Measurements from ENCODE around the gene NBPF26.
"Not testable (repeated sequence)": the region's sequence is repeated elsewhere in the genome, so short reads cannot be mapped to it uniquely, and the experiment has no call there.

Gene NBPF26

DNA sequence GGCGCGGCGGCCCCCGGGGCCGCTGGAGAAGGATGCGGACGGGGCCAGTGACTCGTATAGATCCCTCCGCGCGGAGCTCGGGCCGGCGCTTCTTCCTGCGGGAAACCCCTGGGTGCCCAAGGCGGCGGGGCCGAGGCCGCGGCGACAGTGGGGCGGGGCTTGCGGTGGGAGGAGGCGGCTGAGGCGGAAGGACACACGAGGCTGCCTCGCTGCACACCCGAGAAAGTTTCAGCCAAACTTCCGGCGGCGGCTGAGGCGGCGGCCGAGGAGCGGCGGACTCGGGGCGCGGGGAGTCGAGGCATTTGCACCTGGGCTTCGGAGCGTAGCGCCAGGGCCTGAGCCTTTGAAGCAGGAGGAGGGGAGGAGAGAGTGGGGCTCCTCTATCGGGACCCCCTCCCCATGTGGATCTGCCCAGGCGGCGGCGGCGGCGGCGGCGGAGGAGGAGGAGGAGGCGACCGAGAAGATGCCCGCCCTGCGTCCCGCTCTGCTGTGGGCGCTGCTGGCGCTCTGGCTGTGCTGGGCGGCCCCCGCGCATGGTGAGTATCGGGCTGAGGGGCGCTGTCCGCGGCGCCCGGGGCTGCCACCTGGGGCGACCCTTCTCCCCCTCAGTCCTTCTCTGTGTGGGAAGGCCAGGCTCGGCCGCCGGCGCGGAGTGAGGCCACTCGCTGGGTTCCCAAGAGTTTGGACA is at the start of gene NBPF26:
NBPF26 (plus strand) TSS at position 231 of the 688 bp plus-strand sequence.
- not testable (repeated sequence) for DNase-seq

DNA sequence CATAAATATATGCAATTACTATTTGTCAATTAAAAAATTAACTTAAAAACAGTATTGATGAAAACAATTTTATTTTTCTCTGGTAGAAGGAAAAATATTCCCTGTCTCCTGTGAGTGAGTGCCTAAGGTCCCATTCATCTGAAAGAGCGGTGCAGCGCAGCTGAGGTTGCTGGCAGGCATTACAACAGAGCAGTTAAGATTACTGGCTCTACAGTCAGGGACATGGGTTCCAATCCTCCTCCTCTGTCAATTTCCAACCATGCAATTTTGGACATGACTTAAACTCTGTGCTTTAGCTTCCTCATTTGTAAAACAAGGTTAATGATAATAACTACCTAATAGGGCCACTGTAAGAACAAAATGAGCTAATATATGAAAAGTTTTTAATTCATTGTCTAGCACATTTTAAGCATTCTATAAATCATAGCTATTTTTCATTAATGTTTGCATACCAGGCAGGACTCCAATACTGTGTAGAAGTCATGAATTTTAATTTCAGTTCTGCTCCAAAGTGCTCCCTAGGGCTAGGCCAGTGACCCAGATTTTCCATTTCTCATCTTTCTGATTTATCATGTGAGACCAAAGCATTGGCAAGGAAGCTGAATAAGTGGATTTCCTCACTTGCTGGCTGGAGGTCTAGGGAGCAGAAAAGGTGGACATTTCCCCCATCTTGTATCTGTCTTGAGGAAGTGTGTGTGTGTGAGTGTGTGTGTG is 43.5 kb upstream of the NBPF26 start:
- DNase-seq, result not testable (repeated sequence)

DNA sequence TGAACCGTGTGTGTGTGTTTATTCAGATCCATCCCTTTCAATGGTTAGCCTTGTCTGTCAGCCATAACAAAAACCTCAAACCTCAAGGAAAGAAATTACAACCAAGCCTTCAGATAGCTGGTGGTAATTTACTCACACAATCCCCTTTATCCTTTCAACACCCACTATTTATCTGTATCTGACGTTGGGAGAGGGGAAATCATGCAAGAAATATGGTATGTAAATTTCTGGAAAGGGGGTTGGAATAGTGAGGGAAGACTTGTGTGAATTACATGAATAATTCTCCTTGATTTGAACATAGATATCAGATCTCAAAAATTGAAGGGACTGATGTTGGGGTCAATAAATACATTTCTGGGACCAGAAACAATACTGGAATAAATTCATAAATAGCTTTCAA is 42.8 kb upstream of the NBPF26 start:
- not testable (repeated sequence) for DNase-seq

DNA sequence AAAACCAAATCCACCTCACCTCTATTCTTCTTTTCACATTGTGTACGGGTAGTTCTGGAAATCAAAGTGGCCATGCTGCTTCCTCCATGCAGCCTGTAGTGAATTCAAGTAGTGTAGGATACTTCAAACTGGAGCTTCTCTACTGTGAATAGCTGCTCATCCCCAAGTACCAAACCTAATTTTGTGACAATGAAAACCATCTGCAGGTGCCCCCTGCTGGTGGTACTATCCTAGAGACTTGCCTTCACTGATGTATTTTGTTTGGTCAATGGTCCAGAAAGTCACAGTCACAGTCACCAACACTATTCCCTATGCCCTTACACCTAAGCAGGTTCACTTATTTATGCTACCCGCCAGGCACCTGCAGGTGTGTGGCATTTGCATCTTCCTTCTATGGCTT is 39.3 kb upstream of the NBPF26 start:
- DNase-seq, result not testable (repeated sequence)

DNA sequence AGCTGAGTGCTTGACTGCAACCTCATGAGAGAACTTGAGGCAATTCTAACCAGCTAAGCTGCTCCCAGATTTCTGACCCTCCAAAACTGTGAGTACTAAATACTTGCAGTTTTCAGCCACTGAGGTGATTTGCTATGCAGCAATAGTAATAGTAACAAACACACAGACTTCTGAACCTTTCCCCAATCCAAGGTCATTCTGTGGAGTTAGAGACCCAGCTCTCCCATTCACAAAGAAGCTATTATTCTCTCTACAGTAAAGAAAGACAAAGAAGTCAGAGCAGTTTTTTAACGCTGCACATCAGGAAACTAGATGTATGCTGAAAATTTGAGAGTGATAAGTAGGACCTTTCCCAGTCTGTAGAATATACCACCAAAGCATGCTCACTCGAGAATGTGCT is 38.1 kb upstream of the NBPF26 start:
- not testable (repeated sequence) for DNase-seq

DNA sequence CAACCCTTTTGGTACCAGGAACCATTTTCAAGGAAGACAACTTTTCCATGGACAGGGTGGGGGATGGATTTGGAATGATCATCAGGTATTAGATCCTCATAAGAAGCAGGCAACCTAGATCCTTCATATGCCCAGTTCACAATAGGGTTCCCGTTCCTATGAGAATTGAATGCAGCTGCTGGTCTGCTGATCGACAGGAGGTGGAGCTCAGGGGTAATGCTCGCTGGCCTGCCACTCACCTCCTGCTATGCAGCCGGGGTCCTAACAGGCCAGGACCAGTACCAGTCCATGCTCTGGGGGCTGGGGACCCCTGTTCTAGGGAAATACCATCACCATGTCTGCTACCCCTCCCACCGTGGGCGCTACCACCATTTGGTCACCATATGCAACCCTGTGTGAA is 36.5 kb upstream of the NBPF26 start:
- not testable (repeated sequence) for DNase-seq

DNA sequence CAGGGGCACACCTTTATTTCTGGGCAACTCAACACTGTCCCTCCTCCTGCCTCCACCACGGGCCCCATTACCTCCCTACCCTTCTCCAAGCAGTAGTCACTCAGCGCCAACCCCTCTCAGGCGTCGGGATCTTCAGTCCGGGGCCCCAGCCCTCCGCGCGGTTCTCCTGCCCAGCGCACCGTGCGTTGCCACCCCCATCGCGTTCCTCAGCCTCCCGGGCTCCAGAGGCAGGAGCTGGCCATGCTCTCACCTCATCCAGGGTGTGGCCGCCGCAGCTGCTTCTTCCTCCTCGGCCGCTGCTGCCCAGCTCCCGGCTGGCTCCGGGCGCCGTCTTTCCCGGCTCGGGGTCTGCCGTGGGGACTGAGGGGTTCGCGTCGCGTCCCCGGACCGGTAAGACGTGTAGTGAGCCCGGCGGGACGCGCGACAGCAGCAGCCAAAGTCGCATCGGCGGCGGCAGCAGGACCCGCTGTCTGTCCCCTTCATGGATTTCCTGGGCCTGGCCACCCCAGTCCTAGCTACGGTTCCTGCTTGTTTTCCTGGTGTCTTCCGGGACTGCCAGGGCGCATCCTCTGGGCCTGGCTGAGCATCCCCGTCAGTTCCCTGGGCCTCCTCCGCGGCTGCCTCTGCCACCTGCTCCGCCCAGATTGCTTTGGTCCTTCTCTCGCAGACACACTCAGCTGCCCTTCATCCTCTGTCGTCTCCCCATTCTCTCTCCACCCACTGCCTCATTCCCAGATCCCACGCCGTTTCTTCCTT is 22.8 kb upstream of the NBPF26 start:
- DNase-seq, result not testable (repeated sequence)

DNA sequence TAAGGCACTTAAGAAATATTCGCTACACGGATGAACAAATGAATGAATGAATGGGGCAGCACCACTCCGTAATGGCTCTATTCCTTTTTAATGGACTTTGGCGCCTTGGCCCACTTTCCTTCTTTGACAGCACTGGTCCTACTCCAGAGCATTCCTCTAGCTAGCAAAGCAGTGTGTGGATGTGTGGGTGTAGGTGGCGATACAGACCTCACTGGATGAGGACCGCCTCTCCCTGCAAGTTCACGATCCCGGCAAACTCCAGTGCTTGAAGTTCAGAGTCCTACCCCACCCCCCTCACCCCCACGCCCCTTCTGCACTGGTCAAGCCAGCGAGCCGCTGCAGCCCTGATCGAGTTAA is 409 bp upstream of the NBPF26 start:
- DNase-seq, result not testable (repeated sequence)

DNA sequence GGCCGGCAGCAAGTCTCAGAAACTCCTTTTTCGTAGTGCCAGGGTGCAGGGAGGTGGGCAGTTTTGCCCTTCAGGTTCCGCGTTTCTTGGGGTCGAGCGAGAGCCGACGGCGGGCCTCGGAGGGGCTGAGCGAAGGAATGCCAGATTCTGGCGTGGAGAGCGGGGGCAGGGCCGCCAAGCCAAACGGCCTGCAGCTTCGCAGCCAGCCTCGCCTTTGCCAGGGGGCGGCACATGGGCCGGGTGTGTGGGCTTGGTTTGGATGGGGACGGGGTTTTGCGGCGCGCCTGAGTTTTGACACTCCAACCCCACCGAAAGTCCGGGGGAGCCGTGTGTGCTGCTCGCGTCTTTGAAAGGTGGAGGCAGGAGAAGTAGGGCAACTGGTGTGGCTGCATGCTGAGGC is 762 bp downstream of the NBPF26 start:
- DNase-seq, result not testable (repeated sequence)

DNA sequence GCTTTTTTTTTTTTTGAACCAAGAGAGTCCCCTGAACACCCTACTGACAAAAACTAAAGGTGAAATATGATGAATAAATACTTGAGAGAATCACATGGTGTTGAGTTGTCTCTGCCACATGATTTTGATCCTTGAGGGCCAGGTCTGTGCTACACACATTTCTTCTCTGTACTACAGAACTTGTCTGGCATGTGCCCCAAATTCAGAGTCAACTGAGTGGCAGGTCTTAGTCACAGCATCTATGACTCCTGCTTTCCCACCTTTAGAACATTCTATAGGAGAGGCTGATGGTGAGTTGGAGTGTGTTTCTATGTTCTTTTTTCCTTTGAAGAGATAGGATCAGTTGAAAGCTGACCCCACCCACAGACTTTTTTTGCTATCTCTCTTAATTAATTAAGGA is 5.1 kb downstream of the NBPF26 start:
- DNase-seq, result not testable (repeated sequence)

DNA sequence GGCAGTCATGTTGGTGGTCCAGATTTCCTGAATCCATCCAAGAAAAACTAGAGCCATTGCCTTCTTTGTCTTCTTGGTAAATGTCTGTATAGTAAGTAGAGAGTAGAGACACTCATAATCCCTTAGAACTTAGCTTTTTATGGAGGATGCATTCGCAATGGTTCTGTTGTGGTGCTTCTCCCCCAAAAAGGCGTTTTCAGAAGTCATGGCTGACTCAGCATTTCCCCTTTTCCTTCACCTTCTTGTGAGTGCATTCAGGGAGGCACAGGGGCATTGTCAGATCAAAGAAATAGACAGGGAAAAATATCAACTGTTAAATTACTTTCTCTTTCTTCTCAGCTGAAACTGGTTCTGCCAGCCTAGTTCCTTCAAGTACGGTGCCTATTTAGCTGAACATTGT is 45.3 kb downstream of the NBPF26 start:
- DNase-seq, result not testable (repeated sequence)

DNA sequence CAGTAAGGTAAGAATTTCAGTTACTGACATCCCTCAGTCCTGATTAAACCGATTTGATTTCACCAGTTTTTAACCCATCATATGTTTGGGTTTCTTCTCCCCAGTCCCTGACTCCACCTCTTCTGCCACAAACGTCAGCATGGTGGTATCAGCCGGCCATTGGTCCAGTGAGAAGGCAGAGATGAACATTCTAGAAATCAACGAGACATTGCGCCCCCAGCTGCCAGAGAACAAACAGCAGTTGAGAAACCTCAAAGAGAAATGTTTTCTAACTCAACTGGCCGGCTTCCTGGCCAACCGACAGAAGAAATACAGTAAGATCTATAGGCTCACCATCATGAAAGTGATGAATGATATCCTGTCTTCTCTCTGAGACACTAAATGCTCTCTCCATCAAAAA is 81.7 kb downstream of the NBPF26 start:
- DNase-seq, result not testable (repeated sequence)

DNA sequence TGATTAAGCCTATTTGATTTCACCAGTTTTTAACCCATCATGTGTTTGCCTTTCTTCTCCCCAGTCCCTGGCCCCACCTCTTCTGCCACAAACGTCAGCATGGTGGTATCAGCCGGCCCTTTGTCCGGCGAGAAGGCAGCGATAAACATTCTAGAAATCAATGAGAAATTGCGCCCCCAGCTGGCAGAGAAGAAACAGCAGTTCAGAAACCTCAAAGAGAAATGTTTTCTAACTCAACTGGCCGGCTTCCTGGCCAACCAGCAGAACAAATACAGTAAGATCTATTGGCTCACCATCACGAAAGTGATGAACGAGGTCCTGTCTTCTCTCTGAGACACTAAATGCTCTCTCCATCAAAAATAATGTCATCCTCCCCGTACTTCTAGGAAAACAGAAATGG is 88.1 kb downstream of the NBPF26 start:
- DNase-seq, result not testable (repeated sequence)

DNA sequence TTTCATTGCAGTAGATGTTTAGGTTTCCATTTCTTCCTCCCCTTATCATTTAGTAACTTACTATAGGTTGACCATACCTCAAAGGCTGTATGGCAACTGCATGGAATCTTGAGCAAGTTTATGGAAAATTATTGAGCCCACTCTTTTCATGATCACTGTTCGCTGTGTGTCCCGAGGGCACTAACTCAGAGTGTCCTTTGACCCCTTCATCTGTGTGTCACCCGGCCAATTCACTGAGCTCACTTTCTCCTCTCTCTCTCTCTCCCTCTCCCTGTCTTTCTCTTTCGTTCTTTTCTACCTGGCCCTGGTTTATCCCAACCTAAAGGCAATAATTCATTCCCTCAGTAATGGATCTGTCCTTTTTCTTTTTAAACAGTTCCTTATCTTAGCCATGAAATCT is 101.3 kb downstream of the NBPF26 start:
- DNase-seq, result not testable (repeated sequence)

DNA sequence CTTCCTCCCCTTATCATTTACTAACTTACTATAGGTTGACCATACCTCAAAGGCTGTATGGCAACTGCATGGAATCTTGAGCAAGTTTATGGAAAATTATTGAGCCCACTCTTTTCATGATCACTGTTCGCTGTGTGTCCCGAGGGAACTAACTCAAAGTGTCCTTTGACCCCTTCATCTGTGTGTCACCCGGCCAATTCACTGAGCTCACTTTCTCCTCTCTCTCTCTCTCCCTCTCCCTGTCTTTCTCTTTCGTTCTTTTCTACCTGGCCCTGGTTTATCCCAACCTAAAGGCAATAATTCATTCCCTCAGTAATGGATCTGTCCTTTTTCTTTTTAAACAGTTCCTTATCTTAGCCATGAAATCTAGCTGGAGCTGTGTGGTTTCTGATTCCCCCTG is 102.9 kb downstream of the NBPF26 start:
- DNase-seq, result not testable (repeated sequence)

DNA sequence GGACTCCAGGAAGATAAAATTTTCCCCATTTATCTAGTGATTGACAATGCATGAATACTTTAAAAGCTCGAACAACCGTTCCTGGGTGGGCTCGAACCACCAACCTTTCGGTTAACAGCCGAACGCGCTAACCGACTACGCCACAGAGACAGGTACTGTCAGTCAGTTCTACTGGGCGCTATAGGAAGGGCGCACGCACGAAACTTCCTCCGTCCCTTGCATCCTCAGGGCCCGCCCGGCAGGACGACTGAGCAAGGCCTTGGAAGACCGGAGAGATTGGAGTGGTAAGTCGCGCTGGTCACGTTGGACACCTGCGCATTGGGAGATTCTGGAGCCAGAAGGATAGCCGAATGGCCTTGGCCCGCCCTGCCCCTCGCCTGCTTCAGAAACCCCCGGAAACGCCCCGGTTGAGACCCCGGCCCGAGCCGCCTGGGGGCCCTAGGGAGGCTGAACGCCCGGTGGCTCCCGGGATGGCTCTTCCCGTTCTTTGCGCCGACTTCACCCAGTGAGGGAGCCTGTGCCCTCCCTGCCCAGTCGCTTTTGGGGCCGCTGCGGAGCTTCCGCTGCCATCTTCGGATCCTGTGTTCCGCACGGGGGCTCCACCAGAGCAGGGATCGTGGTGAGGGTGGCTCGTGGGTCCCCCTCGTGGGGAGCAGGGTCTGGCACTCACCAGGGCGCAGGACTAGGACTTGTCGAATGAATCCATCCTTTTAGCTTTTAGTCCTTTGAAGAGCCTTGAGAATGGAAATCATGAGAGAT is 120.6 kb downstream of the NBPF26 start:
- not testable (repeated sequence) for DNase-seq

DNA sequence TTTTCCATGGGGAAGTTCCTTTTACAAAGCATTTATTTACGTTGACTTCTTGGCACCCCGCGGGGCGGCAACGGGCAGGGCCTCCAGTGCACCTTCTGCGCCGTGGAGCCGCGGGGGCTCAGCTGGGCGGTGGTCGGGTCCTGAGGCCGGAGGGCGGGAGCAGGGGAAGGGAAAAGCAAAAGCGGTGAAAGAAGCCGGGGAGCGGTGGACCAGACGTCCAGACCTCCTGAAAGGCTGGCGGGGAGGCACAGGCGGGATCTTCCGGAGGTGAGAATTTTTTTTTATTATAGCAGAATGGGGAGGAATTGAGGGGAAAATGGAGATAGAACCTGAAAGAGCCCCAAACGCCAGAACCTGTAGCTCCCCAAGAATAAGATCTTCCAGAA is 121.2 kb downstream of the NBPF26 start:
- not testable (repeated sequence) for DNase-seq

DNA sequence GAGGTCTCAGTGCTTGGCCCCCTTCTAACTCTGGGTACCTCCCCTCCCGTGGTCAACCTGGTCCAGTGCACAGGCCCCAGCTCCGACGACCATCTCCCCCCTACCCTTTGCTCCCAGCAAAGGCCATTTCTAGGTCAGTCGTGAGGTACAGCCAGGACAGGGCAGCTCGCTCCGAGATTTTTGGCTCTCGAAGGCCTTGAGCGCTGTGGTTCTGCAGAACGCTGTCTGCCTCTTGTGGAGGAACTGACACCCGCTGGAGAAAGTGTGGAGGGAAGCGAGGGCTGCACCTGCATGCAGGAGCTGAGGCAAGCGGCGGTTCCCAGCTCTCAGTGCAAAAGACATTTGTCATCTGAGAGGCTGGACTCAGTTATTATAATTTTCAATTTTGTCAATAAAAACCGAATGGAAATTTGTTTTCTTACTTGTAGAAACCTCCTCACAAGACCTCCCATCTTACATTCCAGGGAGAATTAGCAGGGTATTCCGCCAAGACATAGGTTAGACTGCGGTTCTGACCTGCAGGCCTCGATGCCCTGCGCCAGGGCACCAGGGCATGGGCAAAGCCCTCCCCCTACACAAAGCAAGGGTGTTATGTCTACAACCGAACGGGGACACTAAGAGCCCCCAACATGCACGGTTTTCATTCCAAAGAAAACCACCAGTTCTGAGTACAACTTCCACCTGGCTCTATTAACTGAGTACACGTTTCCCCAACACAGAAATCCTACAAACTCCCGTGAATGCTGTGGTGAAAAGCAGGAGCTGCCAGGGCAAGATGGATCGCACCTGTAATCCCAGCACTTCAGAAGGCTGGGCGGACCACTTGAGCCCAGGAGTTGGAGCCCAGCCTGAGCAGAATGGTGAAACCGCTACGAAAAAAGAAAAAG is 125.9 kb downstream of the NBPF26 start:
- DNase-seq, result not testable (repeated sequence)

DNA sequence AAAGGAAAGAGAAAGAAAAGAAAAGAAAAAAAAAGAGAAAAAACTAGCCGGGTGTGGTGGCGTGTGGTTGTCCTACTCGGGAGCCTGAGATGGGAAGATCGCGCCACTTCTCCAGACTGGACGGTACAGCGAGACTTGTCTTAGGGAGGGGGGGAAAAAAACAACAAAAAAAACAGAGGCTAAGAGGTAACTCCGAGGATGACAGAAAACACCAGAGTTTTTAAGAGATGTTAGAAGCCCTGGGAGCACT is 126.5 kb downstream of the NBPF26 start:
- DNase-seq, result not testable (repeated sequence)

DNA sequence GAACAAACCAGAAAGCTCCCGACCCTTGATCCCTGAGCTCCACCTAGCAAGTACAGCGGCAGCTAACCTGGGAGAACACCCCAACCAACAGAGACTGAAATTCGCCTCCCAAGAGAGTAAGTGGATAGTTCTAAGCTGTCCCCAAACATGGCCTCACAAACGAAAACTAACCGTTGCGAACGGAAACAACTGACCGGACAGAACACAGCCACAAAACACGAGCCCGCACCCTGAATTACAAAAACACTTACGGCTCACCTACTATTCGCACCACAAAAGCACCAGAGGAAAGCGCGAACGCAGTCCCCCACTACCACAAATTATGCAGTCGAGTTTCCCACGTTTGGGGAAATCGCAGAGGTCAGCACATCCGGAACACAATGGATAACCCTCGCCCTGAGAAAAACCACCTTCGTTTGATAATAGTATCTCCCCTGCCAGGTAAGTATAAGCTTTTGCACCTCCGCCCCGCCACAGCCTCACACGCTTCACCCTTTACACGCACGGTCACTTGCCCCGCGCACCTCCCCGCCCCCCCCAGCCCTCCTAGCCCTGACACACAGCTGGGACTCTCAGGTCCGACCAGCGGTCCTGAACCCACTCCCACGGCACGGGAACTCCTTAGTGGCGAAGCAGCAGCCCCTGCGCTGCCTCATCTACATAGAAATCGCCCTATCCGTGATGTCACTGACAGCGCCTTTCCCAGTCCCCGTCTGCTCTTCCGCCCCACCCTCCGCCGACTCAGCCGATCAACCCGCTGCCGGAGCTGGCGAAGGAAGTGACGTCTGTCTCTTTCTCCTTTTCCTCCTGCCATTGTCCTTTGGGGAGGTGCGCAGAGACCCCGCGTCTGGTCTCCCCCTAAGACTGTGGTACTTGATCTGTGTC is 127.0 kb downstream of the NBPF26 start:
- peak; percentile 76 to 81 for DNase-seq

DNA sequence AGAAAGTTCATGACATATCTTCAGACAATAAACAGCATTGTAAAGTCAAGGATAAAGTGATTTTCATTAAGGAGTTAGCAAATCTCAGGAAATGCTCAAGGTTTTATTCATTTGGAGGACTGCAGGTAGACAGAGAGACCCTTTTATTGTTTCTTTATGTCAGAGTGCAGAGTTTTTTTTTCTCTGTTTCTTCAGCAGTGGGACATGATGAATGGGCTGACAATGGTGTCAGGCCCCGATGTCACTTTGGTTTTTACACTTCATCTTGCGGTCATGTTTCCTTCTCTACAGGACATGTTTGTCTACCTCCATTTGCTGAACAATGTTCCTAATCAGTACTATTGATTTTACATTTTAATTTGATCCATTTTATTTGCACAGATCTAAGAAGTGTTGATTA is 134.4 kb downstream of the NBPF26 start:
- not testable (repeated sequence) for DNase-seq
